GM23248 (cell line): Measurements from ENCODE around the gene IFNLR1.

Source experiments
- EZH2 ChIP-seq: fragments of 200-600 bp; sonication (generic); IDR thresholded peaks from 2 replicates; pipeline ENCODE4 v1.6.1; 2018; ENCODE audit warnings: antibody characterized with exemption, mild to moderate bottlenecking; ENCODE audit not compliant: insufficient read depth, poor library complexity, severe bottlenecking
- EZH2phosphoT487 ChIP-seq: fragments of 200-600 bp; sonication (generic); IDR thresholded peaks from 2 replicates; pipeline ENCODE4 v1.6.1; 2018; ENCODE audit warnings: antibody characterized with exemption, moderate library complexity, mild to moderate bottlenecking, low read depth; ENCODE audit not compliant: insufficient read depth

DNA sequence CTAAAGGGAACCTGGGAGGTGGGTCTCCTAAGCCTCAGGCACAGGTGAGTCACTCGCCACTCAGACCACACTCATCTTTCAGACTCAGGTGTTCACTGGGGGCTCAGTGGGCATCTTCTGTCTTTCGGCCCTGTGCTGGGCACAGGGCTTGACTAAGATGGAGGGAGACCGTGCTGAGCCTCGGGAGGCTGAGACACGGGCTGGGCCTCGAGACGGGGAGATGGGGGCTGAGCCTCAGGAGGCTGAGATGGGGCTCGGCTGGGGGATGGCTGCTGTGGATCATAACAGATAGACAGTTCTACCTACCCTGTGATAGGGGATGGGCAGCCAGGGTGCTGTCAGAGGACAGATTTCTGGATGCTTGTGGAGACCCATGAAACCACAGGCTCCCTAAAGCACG is 15.5 kb upstream of the IFNLR1 start:
- TF ChIP-seq EZH2 (no peak), EZH2phosphoT487 (no peak)
